Measurements from ENCODE around the gene ZEB2. TPM values are rescaled to one million over a fixed set of nuclear protein-coding genes. Genes with fewer than 3 reads are reported as not detected.

Gene ZEB2
- total and polyA plus RNA-seq, 10 of the 15 experiments (the other 5 are each of a cell fraction or from before 2014, with no cell fraction given) = 0.14 to 3.2 (median 0.84) TPM

- no peak for ATAC-seq
- no peak for FAIRE-seq
- no peak overlapping the region for H3K27ac ChIP-seq (ENCODE audit: control insufficient read depth, insufficient read depth)
- peaks cover 0 to 2% of the 10 kb centered on the region in 2 experiments; a peak in 2 of 4 replicates for H3K27me3 ChIP-seq (replicated peaks in 1 of 2; ENCODE audit: control insufficient read depth in 2 of 2, insufficient read depth in 2 of 2, low read length in 1 of 2)
- no TSS peak for BruUV-seq (replicated peaks)
- RAD21 ChIA-PET (ENCODE audit: unreplicated experiment) = no interaction called here
- no peak for TF ChIP-seq WRNIP1 (IDR thresholded peaks at IDR 0.05; ENCODE audit: borderline replicate concordance, low read depth, low read length)
- TF ChIP-seq, protein P1, sequence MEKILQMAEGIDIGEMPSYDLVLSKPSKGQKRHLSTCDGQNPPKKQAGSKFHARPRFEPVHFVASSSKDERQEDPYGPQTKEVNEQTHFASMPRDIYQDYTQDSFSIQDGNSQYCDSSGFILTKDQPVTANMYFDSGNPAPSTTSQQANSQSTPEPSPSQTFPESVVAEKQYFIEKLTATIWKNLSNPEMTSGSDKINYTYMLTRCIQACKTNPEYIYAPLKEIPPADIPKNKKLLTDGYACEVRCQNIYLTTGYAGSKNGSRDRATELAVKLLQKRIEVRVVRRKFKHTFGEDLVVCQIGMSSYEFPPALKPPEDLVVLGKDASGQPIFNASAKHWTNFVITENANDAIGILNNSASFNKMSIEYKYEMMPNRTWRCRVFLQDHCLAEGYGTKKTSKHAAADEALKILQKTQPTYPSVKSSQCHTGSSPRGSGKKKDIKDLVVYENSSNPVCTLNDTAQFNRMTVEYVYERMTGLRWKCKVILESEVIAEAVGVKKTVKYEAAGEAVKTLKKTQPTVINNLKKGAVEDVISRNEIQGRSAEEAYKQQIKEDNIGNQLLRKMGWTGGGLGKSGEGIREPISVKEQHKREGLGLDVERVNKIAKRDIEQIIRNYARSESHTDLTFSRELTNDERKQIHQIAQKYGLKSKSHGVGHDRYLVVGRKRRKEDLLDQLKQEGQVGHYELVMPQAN (conservative IDR thresholded peaks at IDR 0.05) = no peak
- TF ChIP-seq BHLHE40 (IDR thresholded peaks at IDR 0.05; ENCODE audit: borderline replicate concordance in 1 of 2, low read depth in 2 of 2, low read length in 1 of 2) = no peak
- no peak for TF ChIP-seq HDGF (IDR thresholded peaks at IDR 0.05)
- no peak for TF ChIP-seq SUZ12 (IDR thresholded peaks at IDR 0.05; ENCODE audit: unreplicated experiment)
- TF ChIP-seq GATAD2B (conservative IDR thresholded peaks at IDR 0.05; ENCODE audit: low read depth) = no peak
- no peak for TF ChIP-seq CBX5 (IDR thresholded peaks at IDR 0.05; ENCODE audit: low read depth)
- TF ChIP-seq E4F1 (IDR thresholded peaks at IDR 0.05; ENCODE audit: borderline replicate concordance, partially characterized antibody) = no peak
- TF ChIP-seq, protein P2, sequence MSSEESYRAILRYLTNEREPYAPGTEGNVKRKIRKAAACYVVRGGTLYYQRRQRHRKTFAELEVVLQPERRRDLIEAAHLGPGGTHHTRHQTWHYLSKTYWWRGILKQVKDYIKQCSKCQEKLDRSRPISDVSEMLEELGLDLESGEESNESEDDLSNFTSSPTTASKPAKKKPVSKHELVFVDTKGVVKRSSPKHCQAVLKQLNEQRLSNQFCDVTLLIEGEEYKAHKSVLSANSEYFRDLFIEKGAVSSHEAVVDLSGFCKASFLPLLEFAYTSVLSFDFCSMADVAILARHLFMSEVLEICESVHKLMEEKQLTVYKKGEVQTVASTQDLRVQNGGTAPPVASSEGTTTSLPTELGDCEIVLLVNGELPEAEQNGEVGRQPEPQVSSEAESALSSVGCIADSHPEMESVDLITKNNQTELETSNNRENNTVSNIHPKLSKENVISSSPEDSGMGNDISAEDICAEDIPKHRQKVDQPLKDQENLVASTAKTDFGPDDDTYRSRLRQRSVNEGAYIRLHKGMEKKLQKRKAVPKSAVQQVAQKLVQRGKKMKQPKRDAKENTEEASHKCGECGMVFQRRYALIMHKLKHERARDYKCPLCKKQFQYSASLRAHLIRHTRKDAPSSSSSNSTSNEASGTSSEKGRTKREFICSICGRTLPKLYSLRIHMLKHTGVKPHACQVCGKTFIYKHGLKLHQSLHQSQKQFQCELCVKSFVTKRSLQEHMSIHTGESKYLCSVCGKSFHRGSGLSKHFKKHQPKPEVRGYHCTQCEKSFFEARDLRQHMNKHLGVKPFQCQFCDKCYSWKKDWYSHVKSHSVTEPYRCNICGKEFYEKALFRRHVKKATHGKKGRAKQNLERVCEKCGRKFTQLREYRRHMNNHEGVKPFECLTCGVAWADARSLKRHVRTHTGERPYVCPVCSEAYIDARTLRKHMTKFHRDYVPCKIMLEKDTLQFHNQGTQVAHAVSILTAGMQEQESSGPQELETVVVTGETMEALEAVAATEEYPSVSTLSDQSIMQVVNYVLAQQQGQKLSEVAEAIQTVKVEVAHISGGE (CRISPR knock-in tag; IDR thresholded peaks at IDR 0.05) = no peak
- no peak for TF ChIP-seq SRF (IDR thresholded peaks at IDR 0.05; ENCODE audit: low read depth in 2 of 2, low read length in 2 of 2)
- no peak for TF ChIP-seq ESRRA (IDR thresholded peaks at IDR 0.05; ENCODE audit: low read length)
- TF ChIP-seq, protein P3, sequence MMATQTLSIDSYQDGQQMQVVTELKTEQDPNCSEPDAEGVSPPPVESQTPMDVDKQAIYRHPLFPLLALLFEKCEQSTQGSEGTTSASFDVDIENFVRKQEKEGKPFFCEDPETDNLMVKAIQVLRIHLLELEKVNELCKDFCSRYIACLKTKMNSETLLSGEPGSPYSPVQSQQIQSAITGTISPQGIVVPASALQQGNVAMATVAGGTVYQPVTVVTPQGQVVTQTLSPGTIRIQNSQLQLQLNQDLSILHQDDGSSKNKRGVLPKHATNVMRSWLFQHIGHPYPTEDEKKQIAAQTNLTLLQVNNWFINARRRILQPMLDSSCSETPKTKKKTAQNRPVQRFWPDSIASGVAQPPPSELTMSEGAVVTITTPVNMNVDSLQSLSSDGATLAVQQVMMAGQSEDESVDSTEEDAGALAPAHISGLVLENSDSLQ (IDR thresholded peaks at IDR 0.05) = no peak
- no peak for TF ChIP-seq SIX5 (IDR thresholded peaks at IDR 0.05; ENCODE audit: low read depth, low read length, severe bottlenecking)
- H3K4me1 ChIP-seq (ENCODE audit: control insufficient read depth, insufficient read depth, low read length) = peaks cover 7% of the 10 kb centered on the region; the same call in 1 of the 2 replicates
- SMC1A ChIA-PET (ENCODE audit: uncharacterized antibody, unreplicated experiment) = interaction anchor here (0.6 to 1.4 kb wide), 4 partner anchors 11 to 282 kb away, joined by 3 to 5 read pairs (median 4); no protein-coding TSS in a partner anchor
- POLR2A ChIA-PET = no interaction called here
- H3K4me2 ChIP-seq (ENCODE audit: control insufficient read depth, insufficient read depth) = no peak overlapping the region
- no peaks in the 10 kb centered on the region for H4K20me1 ChIP-seq (ENCODE audit: control insufficient read depth, insufficient read depth)
- H3K79me2 ChIP-seq (ENCODE audit: control insufficient read depth, insufficient read depth, low read length) = no peaks in the 10 kb centered on the region
- 49% methylated on average over 6 of the region's 6 CpGs for WGBS (ENCODE audit: insufficient coverage, insufficient replicate concordance, low lambda C conversion rate, missing lambda C conversion rate)
- no peak overlapping the region for H3K4me3 ChIP-seq
- DNase-seq (ENCODE audit: low read depth, low spot score) = no peak
- CTCF ChIA-PET = interaction anchor here (0.6 to 1.3 kb wide), 4 partner anchors 13 to 50 kb away, joined by 3 read pairs; no protein-coding TSS in a partner anchor
- no peak overlapping the region for H2AFZ ChIP-seq (ENCODE audit: control insufficient read depth, low read depth, low read length)
- no peak overlapping the region for H3K9ac ChIP-seq (ENCODE audit: control insufficient read depth, insufficient read depth, low read length)
- no peaks in the 10 kb centered on the region for H3K9me3 ChIP-seq (replicated peaks; ENCODE audit: control insufficient read depth, insufficient read depth, low read length)
- no peaks in the 10 kb centered on the region for H3K36me3 ChIP-seq (ENCODE audit: control insufficient read depth in 2 of 2, insufficient read depth in 2 of 2, low read length in 1 of 2)
- intact Hi-C loops (cut with micrococcal nuclease; ENCODE audit: unreplicated experiment) = no loop called here
- in situ Hi-C loops (cut with MboI) = no loop called here
Measured at GRCh38 chr2:144475569-144476275, 44.2 kb downstream of the ZEB2 start.

All from GM12878 (cell line).